ENCODE measurements around the gene UNC13A.
"Not testable (repeated sequence)": the region's sequence is repeated elsewhere in the genome, so short reads cannot be mapped to it uniquely, and the experiment has no call there.

The UNC13A gene

DNA sequence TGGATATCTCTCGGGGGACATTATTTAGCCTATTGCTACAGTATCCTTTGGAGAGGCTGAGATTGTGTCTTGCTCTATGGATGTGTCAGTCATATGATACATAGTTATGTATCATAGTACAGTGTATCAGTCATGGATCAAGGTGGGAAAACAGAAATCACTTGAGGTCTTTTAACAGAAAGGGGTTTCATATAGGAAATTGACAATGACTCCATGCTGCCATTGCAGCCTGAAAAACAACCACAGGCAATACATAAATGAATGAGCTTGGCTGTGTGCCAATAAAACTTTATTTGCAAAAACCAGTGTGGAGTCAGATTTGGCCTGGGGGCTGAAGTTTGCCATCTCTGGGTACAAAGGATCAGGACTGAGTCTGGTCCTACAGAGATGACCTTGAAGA, 97.3 kb downstream of the UNC13A start:
- Histone ChIP-seq H3K27me3 (peaks cover 21% of the 10 kb centered on the region), H3K27ac (no peak overlapping the region), H3K4me1 (ENCODE audit: control insufficient read depth in 1 of 2, insufficient read depth in 1 of 2, low read depth in 1 of 2, low read length in 1 of 2) (no peaks in the 10 kb centered on the region), H3K4me3 (ENCODE audit: low read depth in 1 of 2, low read length in 1 of 2) (no peak overlapping the region), H3K36me3 (no peaks in the 10 kb centered on the region), H3K9me3 (no peaks in the 10 kb centered on the region)
- TF ChIP-seq, protein P1, sequence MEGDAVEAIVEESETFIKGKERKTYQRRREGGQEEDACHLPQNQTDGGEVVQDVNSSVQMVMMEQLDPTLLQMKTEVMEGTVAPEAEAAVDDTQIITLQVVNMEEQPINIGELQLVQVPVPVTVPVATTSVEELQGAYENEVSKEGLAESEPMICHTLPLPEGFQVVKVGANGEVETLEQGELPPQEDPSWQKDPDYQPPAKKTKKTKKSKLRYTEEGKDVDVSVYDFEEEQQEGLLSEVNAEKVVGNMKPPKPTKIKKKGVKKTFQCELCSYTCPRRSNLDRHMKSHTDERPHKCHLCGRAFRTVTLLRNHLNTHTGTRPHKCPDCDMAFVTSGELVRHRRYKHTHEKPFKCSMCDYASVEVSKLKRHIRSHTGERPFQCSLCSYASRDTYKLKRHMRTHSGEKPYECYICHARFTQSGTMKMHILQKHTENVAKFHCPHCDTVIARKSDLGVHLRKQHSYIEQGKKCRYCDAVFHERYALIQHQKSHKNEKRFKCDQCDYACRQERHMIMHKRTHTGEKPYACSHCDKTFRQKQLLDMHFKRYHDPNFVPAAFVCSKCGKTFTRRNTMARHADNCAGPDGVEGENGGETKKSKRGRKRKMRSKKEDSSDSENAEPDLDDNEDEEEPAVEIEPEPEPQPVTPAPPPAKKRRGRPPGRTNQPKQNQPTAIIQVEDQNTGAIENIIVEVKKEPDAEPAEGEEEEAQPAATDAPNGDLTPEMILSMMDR (IDR thresholded peaks at IDR 0.05), result no peak

DNA sequence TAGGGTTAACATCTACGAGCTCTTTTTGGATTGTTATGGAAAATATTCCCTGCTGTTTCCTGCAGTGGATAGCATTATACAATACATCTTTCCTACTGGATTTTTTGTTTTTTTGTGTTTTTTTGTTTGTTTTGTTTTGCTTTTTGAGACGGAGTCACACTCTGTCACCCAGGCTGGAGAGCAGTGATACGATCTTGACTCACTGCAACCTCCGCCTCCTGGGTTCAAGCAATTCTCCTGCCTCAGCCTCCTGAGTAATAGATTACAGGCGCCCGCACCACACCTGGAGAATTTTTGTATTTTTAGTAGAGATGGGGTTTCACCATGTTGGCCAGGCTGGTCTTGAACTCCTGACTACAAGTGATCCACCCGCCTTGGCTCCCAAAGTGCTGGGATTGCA, 102.8 kb downstream of the UNC13A start:
- not testable (repeated sequence) for H3K4me1 ChIP-seq (ENCODE audit: control insufficient read depth in 1 of 2, insufficient read depth in 1 of 2, low read depth in 1 of 2, low read length in 1 of 2); H3K9me3 ChIP-seq; H3K27ac ChIP-seq; H3K4me3 ChIP-seq (ENCODE audit: low read depth in 1 of 2, low read length in 1 of 2)
- Histone ChIP-seq H3K36me3 (peaks cover 29% of the 10 kb centered on the region), H3K27me3 (peaks cover 14% of the 10 kb centered on the region)

DNA sequence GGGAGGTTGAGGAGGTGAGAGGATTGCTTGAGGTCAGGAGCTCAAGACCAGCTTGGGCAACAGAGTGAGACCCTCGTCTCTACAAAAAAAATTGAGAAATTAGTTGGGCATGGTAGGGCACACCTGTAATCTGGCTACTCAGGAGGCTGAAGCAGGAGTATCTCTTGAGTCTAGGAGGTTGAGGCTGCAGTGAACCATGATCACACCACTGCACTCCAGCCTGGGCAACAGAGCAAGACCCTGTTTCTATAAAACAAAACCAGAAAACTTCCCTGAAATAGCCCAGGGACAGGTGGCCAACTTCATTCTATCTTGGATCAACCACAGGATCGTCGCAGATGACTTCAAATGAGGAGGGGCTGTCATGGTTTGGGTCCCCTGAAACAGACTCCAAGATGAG, 104.0 kb downstream of the UNC13A start:
- no peaks in the 10 kb centered on the region for H3K4me1 ChIP-seq (ENCODE audit: control insufficient read depth in 1 of 2, insufficient read depth in 1 of 2, low read depth in 1 of 2, low read length in 1 of 2)
- H3K9me3 ChIP-seq, result no peaks in the 10 kb centered on the region
- TF ChIP-seq, protein P1 (IDR thresholded peaks at IDR 0.05), result no peak
- peaks cover 9% of the 10 kb centered on the region for H3K27me3 ChIP-seq
- peaks cover 42% of the 10 kb centered on the region for H3K36me3 ChIP-seq
- no peak overlapping the region for H3K27ac ChIP-seq
- no peak overlapping the region for H3K4me3 ChIP-seq (ENCODE audit: low read depth in 1 of 2, low read length in 1 of 2)

DNA sequence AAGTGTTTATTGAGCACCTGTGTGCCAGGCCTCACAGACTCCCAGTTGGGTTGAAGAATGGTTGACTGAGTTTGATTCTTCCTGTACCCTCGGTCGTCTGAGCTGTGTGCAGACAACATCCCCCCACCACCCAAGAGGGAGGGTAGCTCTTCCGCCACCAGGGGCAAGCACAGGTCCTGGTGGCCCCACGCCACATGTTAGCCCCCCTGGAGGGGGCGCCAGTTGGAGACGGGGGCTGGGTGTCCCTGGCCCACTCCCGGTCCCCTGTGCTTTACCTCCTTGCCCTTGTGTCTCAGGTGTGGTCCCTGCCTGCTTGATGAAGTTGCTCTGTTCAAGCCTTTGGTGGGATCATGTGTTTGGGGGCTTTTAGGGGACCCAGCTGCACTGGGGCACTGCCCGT, 105.5 kb downstream of the UNC13A start:
- TF ChIP-seq, protein P1 (IDR thresholded peaks at IDR 0.05), result no peak
- Histone ChIP-seq H3K27me3 (peaks cover 9% of the 10 kb centered on the region), H3K4me3 (ENCODE audit: low read depth in 1 of 2, low read length in 1 of 2) (no peak overlapping the region), H3K27ac (no peak overlapping the region), H3K9me3 (no peaks in the 10 kb centered on the region), H3K36me3 (peaks cover 57% of the 10 kb centered on the region), H3K4me1 (ENCODE audit: control insufficient read depth in 1 of 2, insufficient read depth in 1 of 2, low read depth in 1 of 2, low read length in 1 of 2) (no peaks in the 10 kb centered on the region)

DNA sequence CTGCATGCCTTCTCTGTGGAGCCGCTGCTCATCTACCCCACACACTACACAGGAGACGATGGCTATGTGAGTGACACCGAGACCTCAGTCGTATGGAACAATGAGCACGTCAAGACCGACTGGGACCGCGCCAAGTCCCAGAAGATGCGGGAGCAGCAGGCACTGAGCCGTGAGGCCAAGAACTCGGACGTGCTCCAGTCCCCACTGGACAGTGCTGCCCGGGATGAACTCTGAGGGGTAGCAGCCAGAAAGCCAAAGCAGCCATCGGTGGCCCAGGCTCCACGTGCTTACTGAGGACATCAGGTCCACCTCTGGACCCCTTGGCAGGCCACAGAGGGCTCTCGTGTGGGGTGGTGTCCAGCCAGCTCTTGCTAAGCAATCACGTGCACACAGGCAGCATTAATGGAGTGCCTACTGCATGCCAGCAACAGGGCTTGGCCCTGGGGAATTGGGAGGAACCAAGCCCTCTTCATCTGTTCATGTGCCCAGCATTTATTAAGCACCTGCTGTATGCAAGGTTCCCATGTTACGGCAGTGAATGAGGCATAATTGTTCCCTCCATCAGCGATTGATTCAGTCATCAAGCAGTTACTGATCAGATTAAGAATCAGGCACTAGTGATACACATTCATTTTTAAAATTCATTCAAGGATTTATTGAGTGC, 106.8 kb downstream of the UNC13A start:
- H3K36me3 ChIP-seq, result peaks cover 70% of the 10 kb centered on the region

DNA sequence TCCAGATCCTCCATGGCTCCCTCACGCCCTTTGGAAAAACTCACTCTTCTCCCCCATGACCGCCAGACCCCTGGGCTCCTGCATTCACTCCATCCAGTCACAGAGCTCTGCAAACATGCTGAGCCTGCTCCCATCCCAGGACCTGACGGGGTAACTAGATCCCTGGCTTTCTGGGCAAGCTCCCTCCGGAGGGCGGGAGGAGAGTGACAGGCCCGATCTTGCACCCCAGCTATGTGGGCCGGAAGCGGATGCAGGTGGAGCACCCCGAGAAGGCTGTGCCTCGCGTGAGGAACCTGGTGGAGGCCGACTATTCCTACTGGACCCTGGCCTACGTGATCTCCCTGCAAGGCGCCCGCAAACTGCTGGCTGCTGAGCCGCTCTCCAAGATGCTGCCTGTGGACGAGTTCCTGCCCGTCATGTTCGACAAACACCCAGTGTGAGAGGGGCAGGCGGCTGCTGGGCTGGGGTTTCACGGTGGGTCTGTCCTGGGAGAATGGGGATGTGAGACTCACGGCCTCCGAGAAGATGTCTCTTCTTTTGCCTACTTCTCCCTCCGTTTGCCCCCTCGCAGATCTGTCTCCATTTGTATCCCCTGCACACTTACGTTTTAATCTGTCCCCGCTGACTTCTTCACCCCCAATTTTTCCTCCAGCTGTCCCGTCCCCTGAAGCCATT, 107.5 kb downstream of the UNC13A start:
- Histone ChIP-seq H3K9me3 (no peaks in the 10 kb centered on the region), H3K27ac (no peak overlapping the region), H3K36me3 (peaks cover 77% of the 10 kb centered on the region), H3K4me3 (ENCODE audit: low read depth in 1 of 2, low read length in 1 of 2) (no peak overlapping the region), H3K4me1 (ENCODE audit: control insufficient read depth in 1 of 2, insufficient read depth in 1 of 2, low read depth in 1 of 2, low read length in 1 of 2) (no peaks in the 10 kb centered on the region), H3K27me3 (peaks cover 5% of the 10 kb centered on the region)
- TF ChIP-seq, protein P1 (IDR thresholded peaks at IDR 0.05), result no peak

More for the DNA sequence above, 106.8 kb downstream of the UNC13A start:
- Histone ChIP-seq H3K27ac (no peak overlapping the region), H3K4me1 (ENCODE audit: control insufficient read depth in 1 of 2, insufficient read depth in 1 of 2, low read depth in 1 of 2, low read length in 1 of 2) (no peaks in the 10 kb centered on the region), H3K4me3 (ENCODE audit: low read depth in 1 of 2, low read length in 1 of 2) (no peak overlapping the region), H3K27me3 (peaks cover 9% of the 10 kb centered on the region), H3K9me3 (no peaks in the 10 kb centered on the region)
- TF ChIP-seq, protein P1 (IDR thresholded peaks at IDR 0.05), result no peak
